Nephron (organoid): ENCODE measurements around the gene SLC8A2.

Source experiments
- H3K27ac Mint-ChIP-seq, 3 experiments: 2 replicates each; pipeline ENCODE4 v1.8.0; 2020; ENCODE audit warnings: mixed read lengths in 3 of 3, mild to moderate bottlenecking in 2 of 3, moderate library complexity in 1 of 3
- H3K27me3 Mint-ChIP-seq: 2 replicates; pipeline ENCODE4 v1.8.0; 2021; ENCODE audit warnings: low read depth, mild to moderate bottlenecking, moderate library complexity, mixed read lengths
- H3K36me3 Mint-ChIP-seq: 2 replicates; pipeline ENCODE4 v1.8.0; 2020; ENCODE audit warnings: low read depth, mixed read lengths
- H3K4me1 Mint-ChIP-seq: 2 replicates; pipeline ENCODE4 v1.8.0; 2020; ENCODE audit warnings: mixed read lengths
- H3K4me3 Mint-ChIP-seq, 3 experiments: 2 replicates each; pipeline ENCODE4 v1.8.0; 2020; ENCODE audit warnings: mild to moderate bottlenecking in 3 of 3, mixed read lengths in 3 of 3, moderate library complexity in 2 of 3
- H3K9me3 Mint-ChIP-seq: 2 replicates; pipeline ENCODE4 v1.8.0; 2020; ENCODE audit warnings: mixed read lengths
- CTCF ChIP-seq, 3 experiments: fragments of 200-600 bp; sonication (generic); IDR thresholded peaks; one replicate each; pipeline ENCODE4 v1.5.0; 2021; ENCODE audit warnings: antibody characterized with exemption in 3 of 3; ENCODE audit not compliant: unreplicated experiment in 3 of 3

SLC8A2 gene

GRCh38 chr19:47467914-47468313, 3.8 kb downstream of the SLC8A2 start:
- peaks cover 79% of the 10 kb centered on the region for H3K27me3 Mint-ChIP-seq
- no peak for TF ChIP-seq CTCF (IDR thresholded peaks at IDR 0.05; ENCODE audit: unreplicated experiment in 3 of 3)
- H3K4me1 Mint-ChIP-seq: peaks cover 10% of the 10 kb centered on the region
- H3K4me3 Mint-ChIP-seq: no peak overlapping the region
- H3K27ac Mint-ChIP-seq: no peak overlapping the region
- no peaks in the 10 kb centered on the region for H3K9me3 Mint-ChIP-seq
- H3K36me3 Mint-ChIP-seq: no peaks in the 10 kb centered on the region

DNA sequence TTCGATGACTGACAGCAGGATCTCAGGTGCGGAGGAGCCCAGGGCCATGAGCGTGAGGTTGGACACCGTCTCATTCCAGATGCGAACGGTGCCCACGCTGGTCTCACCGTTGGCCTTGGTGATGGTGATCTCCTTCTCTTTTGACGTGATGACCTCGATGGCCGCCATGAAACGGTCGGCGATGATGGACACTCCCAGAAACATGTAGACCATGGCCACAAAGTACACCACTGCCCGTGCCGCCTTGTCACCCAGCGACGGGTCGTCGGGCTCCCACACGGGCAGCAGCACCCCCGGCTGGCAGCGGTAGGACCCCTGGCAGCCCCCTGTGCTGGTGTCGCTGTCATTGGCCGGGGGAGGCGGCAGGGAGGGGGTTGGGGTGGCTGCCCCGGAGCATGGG, 5.7 kb downstream of the SLC8A2 start:
- Mint-ChIP-seq H3K4me1 (peaks cover under 1% of the 10 kb centered on the region), H3K9me3 (no peaks in the 10 kb centered on the region), H3K27me3 (peaks cover 73% of the 10 kb centered on the region), H3K27ac (no peak overlapping the region), H3K4me3 (no peak overlapping the region), H3K36me3 (no peaks in the 10 kb centered on the region)
- TF ChIP-seq CTCF (IDR thresholded peaks at IDR 0.05; ENCODE audit: unreplicated experiment in 3 of 3): no peak

DNA sequence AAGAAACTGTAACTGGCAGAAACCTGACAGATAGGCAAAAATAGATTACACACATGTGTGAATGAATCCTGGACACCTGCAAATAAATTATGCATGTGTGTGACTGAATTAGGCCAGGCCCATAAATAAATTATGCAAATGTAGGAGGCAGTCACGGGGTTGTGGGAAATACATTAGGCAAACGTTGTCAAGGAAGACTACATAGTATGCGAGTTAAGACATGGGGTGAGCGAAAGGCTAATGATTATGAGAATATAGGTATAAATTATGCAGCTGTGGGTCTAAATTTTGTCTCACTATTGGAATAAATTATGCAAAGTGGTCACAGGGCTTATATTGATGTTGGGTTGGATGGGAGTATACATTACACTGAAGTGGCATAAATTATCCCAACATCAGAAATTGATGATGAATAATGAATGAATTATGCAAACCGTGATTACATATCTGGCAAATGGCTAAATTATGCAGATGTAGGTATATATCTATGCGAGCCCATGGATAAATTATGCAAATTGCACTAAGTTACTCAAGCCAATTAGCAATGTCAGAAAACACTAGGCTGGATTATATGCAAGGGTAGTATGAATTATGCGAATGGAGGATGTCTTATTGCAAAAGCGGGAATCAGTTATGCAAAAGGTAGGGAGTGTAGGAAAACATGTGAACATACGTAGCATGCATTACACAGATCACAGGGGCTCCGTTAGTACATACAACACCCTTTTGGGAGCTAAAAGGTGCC, 6.8 kb downstream of the SLC8A2 start:
- Mint-ChIP-seq H3K9me3 (no peaks in the 10 kb centered on the region), H3K4me3 (no peak overlapping the region), H3K36me3 (no peaks in the 10 kb centered on the region), H3K27ac (no peak overlapping the region), H3K4me1 (no peaks in the 10 kb centered on the region), H3K27me3 (peaks cover 62% of the 10 kb centered on the region)
- TF ChIP-seq CTCF (IDR thresholded peaks at IDR 0.05; ENCODE audit: unreplicated experiment in 3 of 3): no peak

DNA sequence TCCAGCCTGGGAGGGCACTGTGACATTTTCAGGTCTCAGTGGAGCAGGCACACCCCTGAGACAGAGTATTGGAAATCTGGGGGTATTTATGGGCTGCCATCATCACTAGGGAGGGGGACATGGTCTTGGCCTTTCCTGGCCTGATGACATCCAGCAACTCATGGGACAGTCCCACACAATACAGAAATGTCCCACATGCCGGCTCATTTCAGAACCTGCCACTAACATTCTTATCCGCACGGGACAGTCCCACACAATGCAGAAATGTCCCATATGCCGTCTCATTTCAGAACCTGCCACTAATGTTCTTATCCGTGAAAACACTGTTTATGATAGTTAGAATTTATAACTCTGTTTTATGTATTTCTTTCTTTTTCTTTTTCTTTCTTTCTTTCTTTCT, 9.8 kb downstream of the SLC8A2 start:
- H3K4me1 Mint-ChIP-seq: no peaks in the 10 kb centered on the region
- H3K36me3 Mint-ChIP-seq: no peaks in the 10 kb centered on the region
- TF ChIP-seq CTCF (IDR thresholded peaks at IDR 0.05; ENCODE audit: unreplicated experiment in 3 of 3): no peak
- H3K4me3 Mint-ChIP-seq: no peak overlapping the region
- no peaks in the 10 kb centered on the region for H3K9me3 Mint-ChIP-seq
- H3K27ac Mint-ChIP-seq: no peak overlapping the region
- peaks cover 34% of the 10 kb centered on the region for H3K27me3 Mint-ChIP-seq

- no peak overlapping the region for H3K27ac Mint-ChIP-seq
- no peak overlapping the region for H3K4me3 Mint-ChIP-seq
Measured at GRCh38 chr19:47459477-47459876, 12.2 kb downstream of the SLC8A2 start.

More at GRCh38 chr19:47459477-47459876, 12.2 kb downstream of the SLC8A2 start:
- H3K36me3 Mint-ChIP-seq: no peaks in the 10 kb centered on the region
- H3K4me1 Mint-ChIP-seq: no peaks in the 10 kb centered on the region
- peaks cover 12% of the 10 kb centered on the region for H3K9me3 Mint-ChIP-seq
- no peak for TF ChIP-seq CTCF (IDR thresholded peaks at IDR 0.05; ENCODE audit: unreplicated experiment in 3 of 3)
- peaks cover 40% of the 10 kb centered on the region for H3K27me3 Mint-ChIP-seq
